Upper lobe of left lung (tissue), 4 donors: ENCODE results near the gene RDH12.

Experiments
- EP300 ChIP-seq, 4 donors: sonication (generic); formaldehyde crosslinking; IDR thresholded peaks; one replicate each; pipeline ENCODE4 v1.5.1; 2017; ENCODE audit warnings: antibody characterized with exemption in 4 of 4, control low read depth in 2 of 4
- POLR2A ChIP-seq, 4 donors: fragments of 450-650 bp; IDR thresholded peaks; one replicate each; pipeline ENCODE4 v1.5.1; 2016 to 2017; ENCODE audit warnings: antibody characterized with exemption in 4 of 4, mild to moderate bottlenecking in 2 of 4
- POLR2AphosphoS5 ChIP-seq, 2 donors: sonication (generic); formaldehyde crosslinking; IDR thresholded peaks; one replicate each; pipeline ENCODE4 v1.5.1; 2017; ENCODE audit warnings: antibody characterized with exemption in 2 of 2
- TF ChIP-seq, protein P1 (sequence below), 6 experiments: fragments of 450-650 bp in 4 of 6; fragments of 200-600 bp in 2 of 6; sonication (generic) in 2 of 6; IDR thresholded peaks; one replicate each; pipeline ENCODE4 v1.5.1; 2016 to 2019; ENCODE audit warnings: antibody characterized with exemption in 6 of 6

DNA sequence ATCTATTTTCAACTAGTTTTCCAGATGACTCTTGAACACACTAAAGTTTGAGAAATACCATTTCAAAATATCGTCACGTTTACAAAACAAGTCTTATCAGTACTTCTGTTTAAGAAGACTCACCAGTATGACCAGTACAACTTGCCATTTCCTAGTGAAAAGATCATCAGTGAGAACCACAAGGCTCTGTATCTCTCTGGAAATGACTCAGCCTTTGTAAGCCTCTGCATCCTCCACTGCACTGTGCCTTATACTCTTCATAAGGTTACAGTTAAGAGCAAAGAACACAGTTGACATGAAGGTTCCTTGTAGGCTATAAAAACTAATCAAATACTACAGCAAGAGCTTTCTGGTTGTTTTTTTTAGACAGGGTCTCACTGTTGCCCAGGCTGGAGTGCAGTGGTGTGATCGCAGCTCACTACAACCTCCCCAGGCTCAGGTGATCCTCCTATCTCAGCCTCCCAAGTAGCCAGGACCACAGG is 21.5 kb upstream of the RDH12 start:
- TF ChIP-seq POLR2AphosphoS5 (IDR thresholded peaks at IDR 0.05): no peak
- TF ChIP-seq, protein P1, sequence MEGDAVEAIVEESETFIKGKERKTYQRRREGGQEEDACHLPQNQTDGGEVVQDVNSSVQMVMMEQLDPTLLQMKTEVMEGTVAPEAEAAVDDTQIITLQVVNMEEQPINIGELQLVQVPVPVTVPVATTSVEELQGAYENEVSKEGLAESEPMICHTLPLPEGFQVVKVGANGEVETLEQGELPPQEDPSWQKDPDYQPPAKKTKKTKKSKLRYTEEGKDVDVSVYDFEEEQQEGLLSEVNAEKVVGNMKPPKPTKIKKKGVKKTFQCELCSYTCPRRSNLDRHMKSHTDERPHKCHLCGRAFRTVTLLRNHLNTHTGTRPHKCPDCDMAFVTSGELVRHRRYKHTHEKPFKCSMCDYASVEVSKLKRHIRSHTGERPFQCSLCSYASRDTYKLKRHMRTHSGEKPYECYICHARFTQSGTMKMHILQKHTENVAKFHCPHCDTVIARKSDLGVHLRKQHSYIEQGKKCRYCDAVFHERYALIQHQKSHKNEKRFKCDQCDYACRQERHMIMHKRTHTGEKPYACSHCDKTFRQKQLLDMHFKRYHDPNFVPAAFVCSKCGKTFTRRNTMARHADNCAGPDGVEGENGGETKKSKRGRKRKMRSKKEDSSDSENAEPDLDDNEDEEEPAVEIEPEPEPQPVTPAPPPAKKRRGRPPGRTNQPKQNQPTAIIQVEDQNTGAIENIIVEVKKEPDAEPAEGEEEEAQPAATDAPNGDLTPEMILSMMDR (IDR thresholded peaks at IDR 0.05): no peak
- no peak for TF ChIP-seq POLR2A (IDR thresholded peaks at IDR 0.05)
- no peak for TF ChIP-seq EP300 (IDR thresholded peaks at IDR 0.05)
